IMR-90 (cell line): ENCODE results near the gene DAB1. TPM values are rescaled to one million over a fixed set of nuclear protein-coding genes. Genes with fewer than 3 reads are reported as not detected.

Experiments
- ATAC-seq: fragments of 200-7000 bp; cut with Tn5 transposase; 2 replicates; pipeline ENCODE4 v1.9.1; 2020; ENCODE audit warnings: low read depth, mild to moderate bottlenecking, moderate library complexity
- BruUV-seq: library from RNA; stranded (reverse); fragments of 400-500 nt; replicated peaks from 2 replicates; lab custom pipeline; 2021; lab: Mats Ljungman, UMichigan
- CTCF ChIA-PET: fragments of 300-600 bp; formaldehyde crosslinking; extraction: SDS; loops from one replicate; lab custom pipeline; 2021; ENCODE audit warnings: antibody characterized with exemption; lab: Yijun Ruan, JAX
- POLR2A ChIA-PET: fragments of 300-600 bp; sonication (Branson Sonifier 250); formaldehyde crosslinking; loops from one replicate; lab custom pipeline; 2022; ENCODE audit warnings: antibody characterized with exemption; ENCODE audit not compliant: unreplicated experiment; lab: Charles Lee
- DNase-seq: peaks from one replicate; pipeline ENCODE4 v3.0.0; 2013
- H2AFZ ChIP-seq: replicated peaks from 2 replicates; pipeline ENCODE3; 2013; ENCODE audit warnings: low read length, mild to moderate bottlenecking; ENCODE audit not compliant: poor library complexity
- H2AK5ac ChIP-seq: 2 replicates; pipeline ENCODE4 v1.6.1; 2013; ENCODE audit warnings: low read depth, low read length, inconsistent platforms
- H2AK9ac ChIP-seq: replicated peaks from 2 replicates; pipeline ENCODE3; 2013; ENCODE audit warnings: mild to moderate bottlenecking, low read depth, low read length, moderate library complexity; ENCODE audit not compliant: poor library complexity
- H2BK120ac ChIP-seq: 2 replicates; pipeline ENCODE4 v1.6.1; 2013; ENCODE audit warnings: low read depth, low read length, inconsistent platforms
- H2BK15ac ChIP-seq: 3 replicates; pipeline ENCODE4 v1.6.1; 2013; ENCODE audit warnings: low read depth, low read length, inconsistent platforms
- H2BK20ac ChIP-seq: 2 replicates; pipeline ENCODE4 v1.6.1; 2013; ENCODE audit warnings: low read depth, mild to moderate bottlenecking, inconsistent platforms, low read length, moderate library complexity
- H2BK5ac ChIP-seq: 2 replicates; pipeline ENCODE4 v1.6.1; 2013; ENCODE audit warnings: mild to moderate bottlenecking, low read depth, low read length, inconsistent platforms; ENCODE audit not compliant: poor library complexity, severe bottlenecking
- H3K14ac ChIP-seq: replicated peaks from 2 replicates; pipeline ENCODE4 v1.6.1; 2013; ENCODE audit warnings: low read depth, low read length, inconsistent platforms
- H3K18ac ChIP-seq: 2 replicates; pipeline ENCODE4 v1.6.1; 2013; ENCODE audit warnings: low read depth, low read length, control low read depth
- H3K23ac ChIP-seq: 2 replicates; pipeline ENCODE4 v1.6.1; 2013; ENCODE audit warnings: low read depth, low read length, inconsistent platforms
- H3K27ac ChIP-seq: 2 replicates; pipeline ENCODE4 v1.5.1; 2013; ENCODE audit warnings: mild to moderate bottlenecking, control low read depth, low read length; ENCODE audit not compliant: insufficient read depth
- H3K27me3 ChIP-seq: 2 replicates; pipeline ENCODE4 v1.6.1; 2013; ENCODE audit warnings: low read length; ENCODE audit not compliant: control insufficient read depth, insufficient read depth
- H3K36me3 ChIP-seq: 2 replicates; pipeline ENCODE4 v1.6.1; 2013; ENCODE audit warnings: low read length, mixed read lengths; ENCODE audit not compliant: control insufficient read depth, insufficient read depth
- H3K4ac ChIP-seq: 2 replicates; pipeline ENCODE4 v1.6.1; 2013; ENCODE audit warnings: low read depth, low read length, inconsistent platforms
- H3K4me1 ChIP-seq: 2 replicates; pipeline ENCODE4 v1.6.1; 2013; ENCODE audit warnings: low read length, mixed read lengths; ENCODE audit not compliant: control insufficient read depth, insufficient read depth
- H3K4me2 ChIP-seq: 2 replicates; pipeline ENCODE4 v1.6.1; 2013; ENCODE audit warnings: low read depth, mild to moderate bottlenecking, control low read depth, low read length, moderate library complexity
- H3K4me3 ChIP-seq: 2 replicates; pipeline ENCODE4 v1.5.1; 2013; ENCODE audit warnings: low read depth, mild to moderate bottlenecking, control low read depth, low read length, moderate library complexity; ENCODE audit not compliant: insufficient read depth
- H3K56ac ChIP-seq: 2 replicates; pipeline ENCODE4 v1.6.1; 2013; ENCODE audit warnings: low read length, inconsistent platforms; ENCODE audit not compliant: insufficient read depth; ENCODE audit errors: extremely low read depth
- H3K79me1 ChIP-seq, 2 experiments: 2 replicates each; pipeline ENCODE4 v1.6.1; 2013; ENCODE audit warnings: low read length in 2 of 2, inconsistent platforms in 1 of 2, low read depth in 1 of 2
- H3K9ac ChIP-seq: 2 replicates; pipeline ENCODE4 v1.6.1; 2013; ENCODE audit warnings: low read depth, low read length, control low read depth
- H3K9me1 ChIP-seq: 2 replicates; pipeline ENCODE4 v1.6.1; 2013; ENCODE audit warnings: low read length, inconsistent platforms; ENCODE audit not compliant: insufficient read depth
- H3K9me3 ChIP-seq: 2 replicates; pipeline ENCODE4 v1.6.1; 2013; ENCODE audit warnings: low read length; ENCODE audit not compliant: control insufficient read depth, insufficient read depth
- H4K20me1 ChIP-seq: 2 replicates; pipeline ENCODE4 v1.6.1; 2013; ENCODE audit warnings: low read length, inconsistent platforms; ENCODE audit not compliant: insufficient read depth
- H4K5ac ChIP-seq: 2 replicates; pipeline ENCODE4 v1.6.1; 2013; ENCODE audit warnings: mild to moderate bottlenecking, low read depth, low read length, control low read depth
- H4K8ac ChIP-seq, 2 experiments: 2 replicates each; pipeline ENCODE4 v1.6.1; 2013; ENCODE audit warnings: low read depth in 2 of 2, low read length in 2 of 2, control low read depth in 1 of 2, inconsistent platforms in 1 of 2
- H4K91ac ChIP-seq: 2 replicates; pipeline ENCODE4 v1.6.1; 2013; ENCODE audit warnings: low read depth, low read length, inconsistent platforms; ENCODE audit not compliant: insufficient read depth
- BHLHE40 ChIP-seq: fragments of 150-350 bp; IDR thresholded peaks from 2 replicates; pipeline ENCODE4 v1.6.1; 2016; ENCODE audit warnings: mild to moderate bottlenecking, low read depth, low read length
- CEBPB ChIP-seq: IDR thresholded peaks from 2 replicates; pipeline ENCODE4 v1.6.1; 2012; ENCODE audit warnings: low read depth, low read length, improper control_type of control experiment
- CHD1 ChIP-seq: IDR thresholded peaks from 2 replicates; pipeline ENCODE4 v1.6.1; 2012; ENCODE audit warnings: low read depth, low read length, improper control_type of control experiment
- FOS ChIP-seq: fragments of 150-350 bp; IDR thresholded peaks from 2 replicates; pipeline ENCODE4 v1.6.1; 2016; ENCODE audit warnings: low read depth, low read length
- MAFK ChIP-seq: IDR thresholded peaks from 2 replicates; pipeline ENCODE4 v1.6.1; 2012; ENCODE audit warnings: low read depth, low read length, improper control_type of control experiment
- MAZ ChIP-seq: IDR thresholded peaks from 2 replicates; pipeline ENCODE4 v1.6.1; 2012; ENCODE audit warnings: low read depth, mild to moderate bottlenecking, low read length, improper control_type of control experiment, moderate library complexity, borderline replicate concordance
- MXI1 ChIP-seq: IDR thresholded peaks from 2 replicates; pipeline ENCODE4 v1.6.1; 2012; ENCODE audit warnings: low read depth, mild to moderate bottlenecking, low read length, moderate library complexity, borderline replicate concordance
- NFE2L2 ChIP-seq: fragments of 150-350 bp; IDR thresholded peaks from 2 replicates; pipeline ENCODE4 v1.6.1; 2016; ENCODE audit warnings: low read depth, mild to moderate bottlenecking, low read length
- POLR2A ChIP-seq: IDR thresholded peaks from 2 replicates; pipeline ENCODE4 v1.6.1; 2012; ENCODE audit warnings: mild to moderate bottlenecking, low read depth, low read length
- RAD21 ChIP-seq: IDR thresholded peaks from 2 replicates; pipeline ENCODE4 v1.6.1; 2012; ENCODE audit warnings: low read length, improper control_type of control experiment
- RCOR1 ChIP-seq: IDR thresholded peaks from 2 replicates; pipeline ENCODE4 v1.6.1; 2012; ENCODE audit warnings: mild to moderate bottlenecking, low read length, improper control_type of control experiment; ENCODE audit not compliant: insufficient replicate concordance
- RFX5 ChIP-seq: IDR thresholded peaks from 2 replicates; pipeline ENCODE4 v1.8.0; 2012; ENCODE audit warnings: low read depth, mild to moderate bottlenecking, low read length, moderate library complexity
- SMC3 ChIP-seq: fragments of 150-350 bp; IDR thresholded peaks from 2 replicates; pipeline ENCODE4 v1.6.1; 2016; ENCODE audit warnings: low read depth, mild to moderate bottlenecking, antibody characterized with exemption, low read length, moderate library complexity
- WGBS, 2 experiments: methylation state at CpG; one replicate each; pipeline versions ENCODE4 v1.1.5 to v1.1.7; 2013; ENCODE audit warnings: missing lambda C conversion rate in 2 of 2; ENCODE audit not compliant: insufficient read length in 1 of 2; ENCODE audit errors: extremely low coverage in 2 of 2; 5-methylcytosine and 5-hydroxymethylcytosine counted together
- dilution Hi-C: fragments of 300-500 bp; cut with HindIII; formaldehyde crosslinking; loops from one replicate; pipeline ENCODE4 v1.14.3; 2018; ENCODE audit warnings: low sequenced_read_pairs; ENCODE audit not compliant: unreplicated experiment
- in situ Hi-C: fragments of 300-500 bp; cut with MboI; formaldehyde crosslinking; loops from 3 replicates; pipeline ENCODE4 v1.14.3; 2019; ENCODE audit warnings: low sequenced_read_pairs, inconsistent platforms, mixed read lengths
- intact Hi-C: fragments of 100-400 bp; cut with micrococcal nuclease; formaldehyde crosslinking; loops from 2 replicates; pipeline ENCODE4 v1.10.0; 2022
- polyA plus RNA-seq, 3 experiments: library from polyadenylated mRNA; depleted of rRNA; stranded (reverse); fragments of >200 nt; gene quantifications; 2 replicates each; pipeline ENCODE4 v1.2.3, GENCODE V29; 2012; ENCODE audit warnings: low replicate concordance in 1 of 3
- total RNA-seq: library from RNA; depleted of rRNA; stranded (reverse); fragments of >200 nt; gene quantifications from 2 replicates; pipeline ENCODE4 v1.2.3, GENCODE V29; 2012
- TF ChIP-seq, protein P1 (sequence below): conservative IDR thresholded peaks from 2 replicates; pipeline ENCODE4 v1.5.1; 2012; ENCODE audit warnings: mild to moderate bottlenecking, low read depth, low read length, improper control_type of control experiment
- TF ChIP-seq, protein P2 (sequence below): fragments of 150-350 bp; IDR thresholded peaks from 2 replicates; pipeline ENCODE4 v1.6.1; 2016; ENCODE audit warnings: low read depth, mild to moderate bottlenecking, low read length, moderate library complexity, borderline replicate concordance
- TF ChIP-seq, protein P3 (sequence below): fragments of 150-350 bp; IDR thresholded peaks from 2 replicates; pipeline ENCODE4 v1.6.1; 2017; ENCODE audit warnings: mild to moderate bottlenecking, antibody characterized with exemption, low read length, low read depth

Gene DAB1
- total and polyA plus RNA-seq, 2 of the 4 experiments (the other 2 are of a cell fraction): 0.18 to 0.41 TPM

DNA sequence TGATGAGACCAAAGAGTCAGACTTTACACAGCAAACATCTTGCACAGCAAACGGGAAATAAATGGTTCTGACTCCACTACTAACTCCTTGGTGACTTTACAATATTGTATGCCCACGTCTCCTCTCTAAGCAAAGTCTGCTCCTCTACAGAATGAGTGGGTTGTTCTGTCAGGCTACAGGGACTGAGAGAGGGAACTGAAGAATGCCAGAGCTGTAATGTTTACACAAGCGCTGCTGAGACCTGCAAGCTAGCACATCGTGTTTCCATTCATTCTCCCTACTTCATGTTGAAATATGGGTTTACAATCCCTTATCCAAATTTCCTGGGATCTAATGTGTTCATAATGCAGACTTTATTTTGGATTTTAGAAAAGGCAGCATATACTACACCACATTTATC lies 15.9 kb downstream of the DAB1 start:
- Histone ChIP-seq H4K5ac (no peak overlapping the region), H3K23ac (no peak overlapping the region), H3K9me1 (no peaks in the 10 kb centered on the region), H2BK5ac (no peak overlapping the region), H2BK20ac (no peak overlapping the region), H3K27ac (no peak overlapping the region), H2BK15ac (no peak overlapping the region), H3K4ac (no peak overlapping the region), H3K9ac (no peak overlapping the region), H2AK5ac (no peak overlapping the region), H2BK120ac (no peak overlapping the region), H3K4me3 (no peak overlapping the region), H3K4me2 (no peak overlapping the region), H4K91ac (no peak overlapping the region), H3K36me3 (no peaks in the 10 kb centered on the region), H3K14ac (no peak overlapping the region), H3K56ac (no peak overlapping the region), H3K18ac (no peak overlapping the region), H4K8ac (no peak overlapping the region), H3K27me3 (no peaks in the 10 kb centered on the region), H4K20me1 (no peaks in the 10 kb centered on the region), H2AK9ac (no peak overlapping the region), H3K9me3 (no peaks in the 10 kb centered on the region), H3K79me1 (no peaks in the 10 kb centered on the region), H2AFZ (no peak overlapping the region), H3K4me1 (peaks cover 3% of the 10 kb centered on the region; the same call in 1 of the 2 replicates)
- ChIA-PET CTCF (no interaction called here), POLR2A (no interaction called here)
- ATAC-seq (peak; percentile 50), DNase-seq (no peak)
- BruUV-seq: no TSS peak
- WGBS, 2 experiments: no CpG with 5 or more reads among the region's 4 CpGs
- TF ChIP-seq, protein P1, sequence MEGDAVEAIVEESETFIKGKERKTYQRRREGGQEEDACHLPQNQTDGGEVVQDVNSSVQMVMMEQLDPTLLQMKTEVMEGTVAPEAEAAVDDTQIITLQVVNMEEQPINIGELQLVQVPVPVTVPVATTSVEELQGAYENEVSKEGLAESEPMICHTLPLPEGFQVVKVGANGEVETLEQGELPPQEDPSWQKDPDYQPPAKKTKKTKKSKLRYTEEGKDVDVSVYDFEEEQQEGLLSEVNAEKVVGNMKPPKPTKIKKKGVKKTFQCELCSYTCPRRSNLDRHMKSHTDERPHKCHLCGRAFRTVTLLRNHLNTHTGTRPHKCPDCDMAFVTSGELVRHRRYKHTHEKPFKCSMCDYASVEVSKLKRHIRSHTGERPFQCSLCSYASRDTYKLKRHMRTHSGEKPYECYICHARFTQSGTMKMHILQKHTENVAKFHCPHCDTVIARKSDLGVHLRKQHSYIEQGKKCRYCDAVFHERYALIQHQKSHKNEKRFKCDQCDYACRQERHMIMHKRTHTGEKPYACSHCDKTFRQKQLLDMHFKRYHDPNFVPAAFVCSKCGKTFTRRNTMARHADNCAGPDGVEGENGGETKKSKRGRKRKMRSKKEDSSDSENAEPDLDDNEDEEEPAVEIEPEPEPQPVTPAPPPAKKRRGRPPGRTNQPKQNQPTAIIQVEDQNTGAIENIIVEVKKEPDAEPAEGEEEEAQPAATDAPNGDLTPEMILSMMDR: no peak
- TF ChIP-seq BHLHE40: no peak
- TF ChIP-seq NFE2L2: no peak
- TF ChIP-seq, protein P2, sequence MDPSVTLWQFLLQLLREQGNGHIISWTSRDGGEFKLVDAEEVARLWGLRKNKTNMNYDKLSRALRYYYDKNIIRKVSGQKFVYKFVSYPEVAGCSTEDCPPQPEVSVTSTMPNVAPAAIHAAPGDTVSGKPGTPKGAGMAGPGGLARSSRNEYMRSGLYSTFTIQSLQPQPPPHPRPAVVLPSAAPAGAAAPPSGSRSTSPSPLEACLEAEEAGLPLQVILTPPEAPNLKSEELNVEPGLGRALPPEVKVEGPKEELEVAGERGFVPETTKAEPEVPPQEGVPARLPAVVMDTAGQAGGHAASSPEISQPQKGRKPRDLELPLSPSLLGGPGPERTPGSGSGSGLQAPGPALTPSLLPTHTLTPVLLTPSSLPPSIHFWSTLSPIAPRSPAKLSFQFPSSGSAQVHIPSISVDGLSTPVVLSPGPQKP: no peak
- no peak for TF ChIP-seq MAFK
- TF ChIP-seq RCOR1: no peak
- TF ChIP-seq SMC3: no peak
- no peak for TF ChIP-seq FOS
- TF ChIP-seq, protein P3, sequence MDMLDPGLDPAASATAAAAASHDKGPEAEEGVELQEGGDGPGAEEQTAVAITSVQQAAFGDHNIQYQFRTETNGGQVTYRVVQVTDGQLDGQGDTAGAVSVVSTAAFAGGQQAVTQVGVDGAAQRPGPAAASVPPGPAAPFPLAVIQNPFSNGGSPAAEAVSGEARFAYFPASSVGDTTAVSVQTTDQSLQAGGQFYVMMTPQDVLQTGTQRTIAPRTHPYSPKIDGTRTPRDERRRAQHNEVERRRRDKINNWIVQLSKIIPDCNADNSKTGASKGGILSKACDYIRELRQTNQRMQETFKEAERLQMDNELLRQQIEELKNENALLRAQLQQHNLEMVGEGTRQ: no peak
- TF ChIP-seq RAD21: no peak
- TF ChIP-seq RFX5: no peak
- TF ChIP-seq CHD1: no peak
- no peak for TF ChIP-seq MXI1
- TF ChIP-seq POLR2A: no peak
- TF ChIP-seq CEBPB: no peak
- TF ChIP-seq MAZ: no peak
- intact Hi-C loops (no loop called here), dilution Hi-C loops (no loop called here), in situ Hi-C loops (no loop called here)
